H1 (cell line): ENCODE measurements around the gene UPK1B. TPM values are rescaled to one million over a fixed set of nuclear protein-coding genes. Genes with fewer than 3 reads are reported as not detected.

ENCODE experiments used
- CTCF ChIA-PET: fragments of 300-600 bp; sonication (Branson Sonifier 250); formaldehyde crosslinking; loops from one replicate; lab custom pipeline; 2021; ENCODE audit not compliant: partially characterized antibody; lab: Charles Lee
- POLR2A ChIA-PET: fragments of 300-600 bp; sonication (Branson Sonifier 250); formaldehyde crosslinking; loops from one replicate; lab custom pipeline; 2021; ENCODE audit warnings: inconsistent platforms; ENCODE audit not compliant: partially characterized antibody; lab: Charles Lee
- DNase-seq, 2 experiments: peaks; one replicate each; pipeline versions ENCODE4 v3.0.0 to v3.0.0-alpha.2; 2010 to 2022; ENCODE audit warnings: low spot score in 2 of 2, low read depth in 1 of 2, mixed read lengths in 1 of 2
- FAIRE-seq: peaks from 2 replicates; lab custom pipeline; 2011; peaks lifted over from hg19 to GRCh38; lab: Jason Lieb, UNC
- H2AFZ ChIP-seq: 2 replicates; pipeline ENCODE4 v1.8.1; 2012; ENCODE audit warnings: low read length, inconsistent platforms
- H2AK5ac ChIP-seq: 2 replicates; pipeline ENCODE4 v1.6.1; 2013; ENCODE audit warnings: low read depth, low read length
- H2BK120ac ChIP-seq: replicated peaks from 2 replicates; pipeline ENCODE3; 2013; ENCODE audit warnings: low read depth, low read length, inconsistent platforms
- H2BK12ac ChIP-seq: 2 replicates; pipeline ENCODE4 v1.6.1; 2013; ENCODE audit warnings: low read depth, low read length
- H2BK15ac ChIP-seq: 2 replicates; pipeline ENCODE4 v1.6.1; 2013; ENCODE audit warnings: low read length
- H2BK20ac ChIP-seq: 2 replicates; pipeline ENCODE4 v1.6.1; 2013; ENCODE audit warnings: low read length
- H2BK5ac ChIP-seq: 2 replicates; pipeline ENCODE4 v1.6.1; 2013; ENCODE audit warnings: low read depth, low read length
- H3K14ac ChIP-seq: 2 replicates; pipeline ENCODE4 v1.6.1; 2013; ENCODE audit warnings: inconsistent platforms; ENCODE audit not compliant: insufficient read length
- H3K18ac ChIP-seq: 2 replicates; pipeline ENCODE4 v1.6.1; 2013; ENCODE audit warnings: low read length; ENCODE audit errors: extremely low read depth
- H3K23ac ChIP-seq: 2 replicates; pipeline ENCODE4 v1.6.1; 2013; ENCODE audit warnings: inconsistent platforms; ENCODE audit not compliant: insufficient read length
- H3K23me2 ChIP-seq: 2 replicates; pipeline ENCODE4 v1.6.1; 2013; ENCODE audit warnings: low read depth, low read length
- H3K27ac ChIP-seq: 2 replicates; pipeline ENCODE4 v1.6.1; 2011; ENCODE audit warnings: low read depth, low read length, inconsistent platforms
- H3K27me3 ChIP-seq, 4 experiments: replicated peaks in 1 of 4; 1 replicate in 1 of 4; 2 replicates in 3 of 4; pipeline versions ENCODE4 v1.6.1 to v1.8.1; 2011 to 2013; ENCODE audit warnings: low read length in 3 of 4, mild to moderate bottlenecking in 3 of 4, inconsistent platforms in 2 of 4, mixed read lengths in 2 of 4, moderate library complexity in 1 of 4; ENCODE audit not compliant: control insufficient read depth in 3 of 4, insufficient read depth in 3 of 4; ENCODE audit errors: extremely low read depth in 1 of 4
- H3K36me3 ChIP-seq, 4 experiments: 2 replicates each; pipeline versions ENCODE4 v1.6.1 to v1.8.1; 2011 to 2013; ENCODE audit warnings: mild to moderate bottlenecking in 4 of 4, low read length in 3 of 4, moderate library complexity in 2 of 4, control low read depth in 1 of 4, inconsistent platforms in 1 of 4; ENCODE audit not compliant: insufficient read depth in 4 of 4, control insufficient read depth in 2 of 4
- H3K4ac ChIP-seq: replicated peaks from 2 replicates; pipeline ENCODE3; 2013; ENCODE audit warnings: low read length, low read depth, mixed read lengths, inconsistent platforms; ENCODE audit not compliant: insufficient read length
- H3K4me1 ChIP-seq, 4 experiments: replicated peaks in 1 of 4; 1 replicate in 1 of 4; 2 replicates in 3 of 4; pipeline versions ENCODE4 v1.6.1 to v1.8.1; 2011 to 2013; ENCODE audit warnings: low read length in 3 of 4, inconsistent platforms in 2 of 4, mixed read lengths in 1 of 4; ENCODE audit not compliant: insufficient read depth in 4 of 4, control insufficient read depth in 3 of 4
- H3K4me2 ChIP-seq, 2 experiments: 2 replicates each; pipeline versions ENCODE4 v1.6.1 to v1.8.1; 2011 to 2013; ENCODE audit warnings: low read depth in 2 of 2, low read length in 2 of 2, control low read depth in 1 of 2, inconsistent platforms in 1 of 2, mild to moderate bottlenecking in 1 of 2; ENCODE audit not compliant: insufficient read depth in 1 of 2
- H3K4me3 ChIP-seq, 4 experiments: fragments of 200-600, 300-600 bp in 1 of 4; sonication (generic), shearing (Covaris generic), sonication (Bioruptor Twin) in 1 of 4; 2 replicates each; pipeline versions ENCODE4 v1.5.1 to v1.8.1; 2011 to 2016; ENCODE audit warnings: low read length in 4 of 4, low read depth in 3 of 4, control low read depth in 2 of 4, inconsistent platforms in 2 of 4, mild to moderate bottlenecking in 2 of 4, mixed read lengths in 1 of 4, moderate library complexity in 1 of 4; ENCODE audit not compliant: insufficient read depth in 2 of 4; ENCODE audit errors: extremely low read depth in 1 of 4
- H3K56ac ChIP-seq: replicated peaks from 2 replicates; pipeline ENCODE3; 2013; ENCODE audit warnings: low read depth, mild to moderate bottlenecking, mixed read lengths, low read length, inconsistent platforms; ENCODE audit not compliant: insufficient read length
- H3K79me1 ChIP-seq: 2 replicates; pipeline ENCODE4 v1.6.1; 2013; ENCODE audit warnings: low read depth, low read length, control low read depth
- H3K79me2 ChIP-seq, 2 experiments: 2 replicates each; pipeline versions ENCODE4 v1.6.1 to v1.8.1; 2012 to 2013; ENCODE audit warnings: low read length in 2 of 2, mild to moderate bottlenecking in 2 of 2, inconsistent platforms in 1 of 2; ENCODE audit not compliant: insufficient read depth in 2 of 2, control insufficient read depth in 1 of 2
- H3K9ac ChIP-seq, 4 experiments: replicated peaks in 1 of 4; 1 replicate in 1 of 4; 2 replicates in 3 of 4; pipeline versions ENCODE4 v1.6.1 to v1.8.1; 2011 to 2013; ENCODE audit warnings: low read depth in 3 of 4, low read length in 3 of 4, control low read depth in 2 of 4, mild to moderate bottlenecking in 2 of 4, moderate library complexity in 2 of 4, inconsistent platforms in 1 of 4; ENCODE audit errors: extremely low read depth in 1 of 4
- H3K9me3 ChIP-seq, 2 experiments: 2 replicates each; pipeline versions ENCODE4 v1.6.1 to v1.8.1; 2012 to 2013; ENCODE audit warnings: mild to moderate bottlenecking in 2 of 2, moderate library complexity in 2 of 2, control low read depth in 1 of 2, inconsistent platforms in 1 of 2, low read depth in 1 of 2, low read length in 1 of 2, mixed read lengths in 1 of 2; ENCODE audit not compliant: insufficient read depth in 2 of 2
- H4K20me1 ChIP-seq, 2 experiments: replicated peaks in 1 of 2; 2 replicates each; pipeline versions ENCODE3 to v1.8.1; 2011 to 2013; ENCODE audit warnings: inconsistent platforms in 2 of 2, low read length in 2 of 2, mild to moderate bottlenecking in 1 of 2; ENCODE audit not compliant: insufficient read depth in 2 of 2, control insufficient read depth in 1 of 2
- H4K5ac ChIP-seq: 2 replicates; pipeline ENCODE4 v1.6.1; 2013; ENCODE audit warnings: low read length, low read depth, mixed read lengths, inconsistent platforms; ENCODE audit not compliant: insufficient read length
- H4K8ac ChIP-seq: 2 replicates; pipeline ENCODE4 v1.8.0; 2013; ENCODE audit warnings: mild to moderate bottlenecking, moderate library complexity, low read length, inconsistent platforms; ENCODE audit not compliant: insufficient read depth; ENCODE audit errors: extremely low read depth
- H4K91ac ChIP-seq: replicated peaks from 2 replicates; pipeline ENCODE3; 2013; ENCODE audit warnings: low read length, mixed read lengths, inconsistent platforms; ENCODE audit not compliant: insufficient read length
- BRCA1 ChIP-seq: IDR thresholded peaks from 2 replicates; pipeline ENCODE4 v1.6.1; 2012; ENCODE audit warnings: low read depth, low read length, improper control_type of control experiment
- CHD2 ChIP-seq: IDR thresholded peaks from 2 replicates; pipeline ENCODE4 v1.6.1; 2012; ENCODE audit warnings: low read length, improper control_type of control experiment
- KDM5A ChIP-seq: fragments of 200-600 bp; IDR thresholded peaks from 2 replicates; pipeline ENCODE4 v1.7.1; 2012; ENCODE audit warnings: mild to moderate bottlenecking, low read length, inconsistent platforms, mixed read lengths
- MAFK ChIP-seq: IDR thresholded peaks from 2 replicates; pipeline ENCODE4 v1.6.1; 2012; ENCODE audit warnings: low read depth, mild to moderate bottlenecking, improper control_type of control experiment, low read length
- SP2 ChIP-seq: IDR thresholded peaks from 2 replicates; pipeline ENCODE4 v1.6.1; 2012; ENCODE audit warnings: mild to moderate bottlenecking, low read length, inconsistent platforms
- WGBS, 2 experiments: shearing (Covaris generic) in 1 of 2; methylation state at CpG; one replicate each; pipeline versions ENCODE4 v1.1.6 to v1.1.7; 2013 to 2015; ENCODE audit warnings: low lambda C conversion rate in 2 of 2, mixed read lengths in 2 of 2, inconsistent platforms in 1 of 2, low coverage in 1 of 2, missing lambda C conversion rate in 1 of 2; ENCODE audit not compliant: insufficient replicate concordance in 2 of 2, insufficient coverage in 1 of 2, insufficient read length in 1 of 2; ENCODE audit errors: extremely low coverage in 1 of 2, missing lambda C conversion rate in 1 of 2; 5-methylcytosine and 5-hydroxymethylcytosine counted together
- polyA plus RNA-seq, 7 experiments: library from polyadenylated mRNA; depleted of rRNA in 3 of 7; stranded (reverse) in 5 of 7; unstranded in 2 of 7; fragments of >200 nt in 5 of 7; fragments of 200-250 nt in 2 of 7; gene quantifications; 1 replicate in 5 of 7; 2 replicates in 1 of 7; 4 replicates in 1 of 7; pipeline versions ENCODE4 v1.2.1 to v1.2.3, GENCODE V29; 2011 to 2013; ENCODE audit warnings: missing spikeins in 2 of 7, mixed read lengths in 2 of 7
- total RNA-seq: library from RNA; stranded (reverse); fragmentation: NEBNext Ultra II Directional; extraction: Animal tissue kit (Norgen Biotek cat#: 25700); gene quantifications from 2 replicates; pipeline ENCODE4 v1.2.1, GENCODE V29; 2021
- TF ChIP-seq, protein P1 (sequence below): IDR thresholded peaks from 2 replicates; pipeline ENCODE4 v1.6.1; 2011; ENCODE audit warnings: low read depth, mild to moderate bottlenecking, low read length; ENCODE audit not compliant: insufficient read depth

The UPK1B gene
- total and polyA plus RNA-seq, 2 of the 8 experiments (the other 6 are each of a cell fraction or from before 2014, with no cell fraction given) = 0.67 to 0.68 TPM

DNA sequence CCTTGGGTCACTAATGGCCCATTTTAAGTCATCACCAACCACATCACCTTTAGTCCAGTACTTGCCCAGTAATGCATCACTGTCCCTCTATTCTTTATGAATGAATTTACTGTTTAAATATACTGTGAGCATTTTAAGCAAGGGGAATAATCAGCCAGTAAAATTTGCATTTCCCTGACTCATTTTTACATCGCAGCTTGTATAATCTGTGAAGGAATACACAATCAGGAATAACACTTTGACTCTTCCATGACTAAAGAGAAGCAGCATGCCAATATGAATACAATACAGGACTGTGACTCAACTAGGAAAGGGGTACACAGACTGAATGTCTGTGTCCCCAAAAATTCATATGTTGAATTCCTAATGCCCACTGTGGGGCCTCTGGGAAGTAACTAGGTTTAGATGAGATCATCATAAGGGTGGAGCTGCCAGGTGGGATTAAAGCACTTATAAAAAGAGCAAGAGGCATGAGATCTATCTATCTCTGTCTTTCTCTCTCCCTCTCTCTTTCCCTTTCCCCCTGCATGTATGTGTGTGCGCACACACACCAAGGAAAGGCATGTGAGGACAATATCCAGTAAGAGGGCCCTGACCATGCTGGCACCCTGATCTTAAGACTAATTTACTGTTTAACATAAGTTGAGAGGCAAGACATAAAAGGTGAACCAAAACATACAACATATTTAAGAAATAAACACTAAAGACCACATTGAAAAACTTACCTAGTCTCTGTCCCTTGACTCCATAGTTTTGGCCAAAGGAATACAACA lies 55.2 kb downstream of the UPK1B start:
- no peak for FAIRE-seq
- no peak overlapping the region for H3K4ac ChIP-seq
- no peak overlapping the region for H4K8ac ChIP-seq
- H3K4me1 ChIP-seq = no peaks in the 10 kb centered on the region
- no peak overlapping the region for H2AFZ ChIP-seq
- H3K9ac ChIP-seq = no peak overlapping the region; a peak in 1 of 7 replicates
- no peak overlapping the region for H2BK20ac ChIP-seq
- H3K79me2 ChIP-seq = peaks cover 4 to 12% of the 10 kb centered on the region in 2 experiments; a peak in 1 of 4 replicates
- H3K4me2 ChIP-seq = no peak overlapping the region
- H4K20me1 ChIP-seq = peaks cover 0 to 7% of the 10 kb centered on the region in 2 experiments
- DNase-seq = no peak
- H4K5ac ChIP-seq = no peak overlapping the region
- H2BK15ac ChIP-seq = no peak overlapping the region
- H2BK120ac ChIP-seq = no peak overlapping the region
- H3K27me3 ChIP-seq = no peaks in the 10 kb centered on the region
- no peaks in the 10 kb centered on the region for H3K23me2 ChIP-seq
- no peak overlapping the region for H4K91ac ChIP-seq
- CTCF ChIA-PET = interaction anchor here (0.5 to 2.2 kb wide), 3 partner anchors 13 to 328 kb away, joined by 3 to 9 read pairs (median 3); partner anchors contain the start of gene B4GALT4
- H2BK12ac ChIP-seq = no peak overlapping the region
- POLR2A ChIA-PET = interaction anchor here (1.4 kb wide), 1 partner anchor 12 kb away, joined by 3 read pairs; the partner anchor contains the start of gene B4GALT4
- H2AK5ac ChIP-seq = no peak overlapping the region
- H3K79me1 ChIP-seq = peaks cover 7% of the 10 kb centered on the region; the same call in 1 of the 2 replicates
- H2BK5ac ChIP-seq = no peak overlapping the region; the same call in 1 of the 2 replicates
- peaks cover 17 to 98% (median 56%) of the 10 kb centered on the region in 4 experiments for H3K36me3 ChIP-seq
- no peak overlapping the region for H3K14ac ChIP-seq
- H3K9me3 ChIP-seq = no peaks in the 10 kb centered on the region
- H3K4me3 ChIP-seq = no peak overlapping the region
- H3K27ac ChIP-seq = no peak overlapping the region
- no peak overlapping the region for H3K56ac ChIP-seq
- TF ChIP-seq MAFK (no peak), CHD2 (no peak), KDM5A (no peak), BRCA1 (no peak), SP2 (no peak)
- TF ChIP-seq, protein P1, sequence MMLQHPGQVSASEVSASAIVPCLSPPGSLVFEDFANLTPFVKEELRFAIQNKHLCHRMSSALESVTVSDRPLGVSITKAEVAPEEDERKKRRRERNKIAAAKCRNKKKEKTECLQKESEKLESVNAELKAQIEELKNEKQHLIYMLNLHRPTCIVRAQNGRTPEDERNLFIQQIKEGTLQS = no peak
- 96% methylated on average over 2 of the region's 2 CpGs; no CpG with 5 or more reads in 1 of the 2 experiments for WGBS, 2 experiments
- no peak overlapping the region for H3K23ac ChIP-seq
- no peak overlapping the region for H3K18ac ChIP-seq
